GM18907 (cell line): ENCODE results near the gene PES1.
"Not testable (repeated sequence)": the region's sequence is repeated elsewhere in the genome, so short reads cannot be mapped to it uniquely, and the experiment has no call there.

Experiments
- ATAC-seq: cut with Tn5 transposase; IDR thresholded peaks from one replicate; pipeline ENCODE4 v1.9.1; 2021; ENCODE audit warnings: mild to moderate bottlenecking, moderate library complexity; ENCODE audit not compliant: unreplicated experiment

PES1 gene

DNA sequence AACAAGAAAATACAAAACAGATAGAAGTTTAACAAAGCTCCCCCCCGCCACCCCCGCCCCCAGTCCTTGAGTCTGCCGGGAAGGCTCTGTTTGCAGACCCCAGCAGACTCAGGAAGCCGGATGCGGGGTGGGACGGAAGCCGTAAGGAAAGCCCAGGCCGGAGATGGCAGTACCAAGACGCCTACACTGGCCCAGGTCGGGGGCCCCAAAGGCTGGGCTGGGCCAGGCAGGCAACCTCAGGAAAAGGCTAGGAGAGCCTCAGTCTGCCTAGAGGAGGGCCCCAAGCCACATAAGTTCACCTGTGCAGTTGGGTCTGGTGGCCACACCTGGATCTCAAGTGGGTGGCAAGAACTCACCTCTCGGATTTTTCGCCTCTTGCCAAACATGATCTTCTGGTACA is 13.2 kb downstream of the PES1 start:
- ATAC-seq, result no peak

GRCh38 chr22:30575859-30576258 is 15.9 kb downstream of the PES1 start:
- ATAC-seq, result no peak

GRCh38 chr22:30574997-30575671 is 16.6 kb downstream of the PES1 start:
- ATAC-seq, result no peak

DNA sequence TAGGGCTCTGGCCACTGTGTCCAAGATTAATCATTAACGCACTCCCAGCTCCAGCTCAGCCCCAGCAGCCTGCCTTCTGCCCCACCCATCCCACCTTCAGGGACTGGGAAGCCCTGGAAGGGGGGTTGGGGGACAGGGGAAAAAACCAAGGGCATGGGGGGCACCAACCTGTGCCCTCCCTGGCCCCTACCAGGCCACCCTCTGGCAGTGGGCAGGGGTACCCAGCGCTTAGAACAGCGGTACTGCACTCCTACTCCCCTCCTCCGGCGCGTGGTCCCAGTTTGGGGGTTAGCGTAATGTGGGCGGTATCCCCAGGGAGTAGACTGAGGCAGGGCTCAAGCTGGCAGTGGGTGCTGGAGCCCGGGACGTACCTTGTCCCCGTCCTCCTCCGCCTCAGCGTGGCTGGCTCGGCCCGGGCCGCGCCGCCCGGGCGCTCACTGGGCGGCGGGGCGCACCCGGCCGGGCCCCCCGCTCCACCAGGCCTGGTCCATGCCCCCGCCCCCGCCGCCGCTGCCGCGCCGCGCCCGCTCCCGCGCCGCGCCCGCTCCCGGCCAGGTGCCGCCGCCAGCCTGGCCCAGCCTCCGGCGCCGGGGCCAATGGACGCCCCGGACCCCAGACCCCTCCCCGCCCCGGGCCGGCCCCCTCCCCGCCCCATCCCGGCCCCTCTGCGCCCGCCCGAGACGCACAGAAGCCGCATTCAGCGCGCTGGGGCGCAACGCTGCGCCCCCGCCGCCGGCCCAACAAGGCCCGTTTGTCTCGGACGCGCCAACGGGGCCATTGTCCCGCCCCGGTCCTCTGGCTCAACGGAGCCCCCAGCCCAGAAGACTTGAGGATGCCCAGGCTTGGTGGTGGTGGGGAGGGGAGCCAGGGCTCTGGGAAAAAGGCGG is 17.4 kb downstream of the PES1 start, which contains the start of gene GAL3ST1:
Gene GAL3ST1, minus strand, starts transcription at position 571 of the 887 bp plus-strand sequence. CDS start 17,273 bp downstream, outside the sequence.
- ATAC-seq, result no peak

GRCh38 chr22:30573594-30574094 is 18.1 kb downstream of the PES1 start:
- no peak for ATAC-seq

DNA sequence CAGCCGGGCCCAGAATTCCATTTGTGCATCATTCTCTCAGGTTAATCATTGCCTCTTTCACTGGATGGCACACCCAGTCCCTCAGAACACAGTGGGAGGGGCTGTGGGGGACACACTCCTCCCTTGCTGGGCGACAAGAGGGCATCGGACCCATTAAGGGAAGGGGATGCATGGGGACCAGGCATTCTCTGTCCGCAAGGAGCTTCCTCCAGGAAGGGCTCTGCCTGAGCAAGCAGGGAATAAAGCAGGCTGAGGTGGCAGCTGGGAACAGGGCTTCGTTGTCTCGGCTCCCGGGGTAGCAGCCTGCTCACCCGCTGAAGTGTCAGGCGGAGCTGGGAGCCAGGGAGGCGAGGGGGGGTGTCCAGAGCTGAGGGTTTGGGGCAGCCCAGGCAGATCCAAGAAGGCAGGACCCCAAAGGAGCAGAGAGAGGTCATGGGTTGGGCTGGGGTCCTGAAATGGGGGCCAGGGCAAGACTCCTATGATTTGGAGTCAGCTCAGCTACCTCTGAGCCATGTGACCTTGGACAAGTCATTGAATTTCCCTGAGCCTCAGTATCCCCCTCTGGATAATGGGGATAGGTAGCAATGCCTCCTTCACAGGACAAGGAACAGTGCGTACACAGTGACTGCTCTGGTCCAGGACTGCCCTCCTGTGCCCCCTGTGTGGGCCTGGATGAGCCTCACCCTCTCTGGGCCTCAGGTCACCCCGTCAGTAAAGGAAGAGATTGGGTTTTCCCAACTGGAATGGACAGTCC is 18.7 kb downstream of the PES1 start:
- no peak for ATAC-seq

DNA sequence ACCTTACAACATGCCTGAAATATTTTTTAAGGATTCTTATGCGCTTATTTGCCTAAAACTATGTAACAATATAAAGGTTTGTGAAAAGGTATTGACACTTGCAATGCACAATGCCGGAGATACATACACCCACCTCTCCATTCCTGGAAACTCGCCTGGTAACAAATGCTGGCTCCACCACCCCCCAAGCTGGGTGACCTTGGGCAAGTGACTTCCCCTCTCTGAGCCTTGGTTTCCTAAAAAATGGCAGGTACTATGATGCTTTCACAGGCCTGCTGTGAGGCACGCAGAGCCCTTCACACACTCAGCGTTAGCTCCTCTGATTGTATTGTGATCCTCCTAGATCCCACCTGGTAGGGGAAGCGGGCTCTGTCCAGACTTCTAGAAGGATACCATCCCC is 19.5 kb downstream of the PES1 start:
- ATAC-seq, result no peak

- no peak for ATAC-seq
Measured at GRCh38 chr22:30569674-30570202, 22.0 kb downstream of the PES1 start.

DNA sequence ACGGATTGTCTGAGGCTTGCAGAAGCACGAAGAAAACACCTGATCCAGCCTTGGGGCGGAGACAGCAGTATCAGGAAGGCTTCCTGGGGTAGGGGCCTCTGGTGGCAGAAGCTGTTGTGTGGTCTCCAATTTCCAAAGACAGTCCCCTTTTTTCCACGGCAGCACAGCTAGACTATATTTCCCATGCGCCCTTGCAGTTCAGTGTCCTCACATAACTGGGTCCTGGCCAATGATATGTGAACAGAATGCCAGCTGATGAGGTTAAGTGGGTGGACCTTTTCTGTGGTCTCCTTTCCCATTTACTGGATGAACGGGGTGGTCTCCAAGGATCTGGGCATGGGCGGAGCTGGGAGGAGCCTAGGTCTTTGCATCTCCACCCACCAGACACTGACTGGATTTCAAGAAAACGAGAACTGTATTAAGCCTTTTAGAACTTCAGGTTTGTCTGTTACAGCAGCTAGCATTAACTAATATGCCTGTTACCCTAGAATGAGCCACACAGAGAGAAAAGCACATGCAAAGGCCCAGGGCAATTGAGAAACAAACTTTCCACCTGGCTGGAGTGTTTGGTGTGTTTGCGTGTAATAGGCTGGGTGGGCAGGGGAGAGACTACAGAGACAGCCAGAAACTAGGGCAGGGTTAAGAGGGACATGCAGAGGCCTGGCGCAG is 23.4 kb downstream of the PES1 start:
- ATAC-seq, result no peak

GRCh38 chr22:30567277-30567676 is 24.4 kb downstream of the PES1 start:
- ATAC-seq, result not testable (repeated sequence)

DNA sequence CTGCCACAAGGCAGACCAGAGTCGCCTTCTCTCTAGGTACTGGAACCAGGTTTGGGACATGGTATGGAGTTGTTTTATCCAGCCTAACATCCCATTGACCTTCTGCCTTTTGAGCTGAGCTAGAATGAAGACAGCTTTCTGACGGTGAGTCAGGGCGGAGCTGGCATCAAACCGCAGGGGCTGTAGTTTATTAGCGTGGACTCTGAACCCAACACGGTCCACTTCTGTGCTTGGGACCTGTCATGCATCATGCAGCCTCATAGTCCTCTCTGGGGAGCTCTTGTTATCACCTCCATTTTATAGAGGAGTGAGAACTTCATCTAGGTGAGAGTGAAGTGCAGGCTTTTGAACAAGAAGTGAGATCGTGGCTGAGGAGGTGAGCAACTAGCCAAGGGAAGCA is 25.6 kb downstream of the PES1 start:
- no peak for ATAC-seq

- ATAC-seq, result no peak
Measured at GRCh38 chr22:30565341-30565740, 26.4 kb downstream of the PES1 start.

GRCh38 chr22:30564761-30565119 is 27.0 kb downstream of the PES1 start:
- ATAC-seq, result no peak

- no peak for ATAC-seq
Measured at GRCh38 chr22:30564045-30564760, 27.5 kb downstream of the PES1 start.

- no peak for ATAC-seq
Measured at GRCh38 chr22:30562366-30562765, 29.3 kb downstream of the PES1 start.

- no peak for ATAC-seq
Measured at GRCh38 chr22:30561402-30562189, 30.1 kb downstream of the PES1 start.

GRCh38 chr22:30560643-30561202 is 31.0 kb downstream of the PES1 start:
- ATAC-seq, result not testable (repeated sequence)

GRCh38 chr22:30559889-30560288 is 31.8 kb downstream of the PES1 start:
- ATAC-seq, result no peak

GRCh38 chr22:30557243-30557642 is 34.5 kb downstream of the PES1 start:
- no peak for ATAC-seq
